K562 (cell line): ENCODE data around the gene DDC. TPM values are rescaled to one million over a fixed set of nuclear protein-coding genes. Genes with fewer than 3 reads are reported as not detected.

Source experiments
- BMI1 ChIP-seq: fragments of 150-350 bp; IDR thresholded peaks from 2 replicates; pipeline ENCODE4 v1.6.1; 2014; ENCODE audit warnings: low read length
- C11orf30 ChIP-seq: fragments of 450-650 bp; IDR thresholded peaks from 2 replicates; pipeline ENCODE4 v1.6.1; 2016; ENCODE audit warnings: low read depth, mild to moderate bottlenecking
- ESRRA ChIP-seq: fragments of 450-650 bp; IDR thresholded peaks from 2 replicates; pipeline ENCODE4 v1.6.1; 2014; ENCODE audit warnings: low read depth, mild to moderate bottlenecking, moderate library complexity, borderline replicate concordance
- FOXM1 ChIP-seq, 2 experiments: fragments of 450-650 bp in 1 of 2; sonication (generic) in 1 of 2; formaldehyde crosslinking in 1 of 2; IDR thresholded peaks; 2 replicates each; pipeline versions ENCODE4 v1.6.1 to v1.9.0; 2017 to 2022; ENCODE audit warnings: low read depth in 2 of 2, mild to moderate bottlenecking in 2 of 2, missing genetic modification reagents in 1 of 2, moderate library complexity in 1 of 2
- HDAC3 ChIP-seq: fragments of 450-650 bp; IDR thresholded peaks from 2 replicates; pipeline ENCODE4 v1.6.1; 2018; ENCODE audit warnings: borderline replicate concordance, mild to moderate bottlenecking, moderate library complexity; ENCODE audit not compliant: partially characterized antibody
- MXI1 ChIP-seq: IDR thresholded peaks from 2 replicates; pipeline ENCODE4 v1.6.1; 2011; ENCODE audit warnings: low read depth, mild to moderate bottlenecking, improper control_type of control experiment, low read length
- NCOR1 ChIP-seq: fragments of 450-650 bp; IDR thresholded peaks from 2 replicates; pipeline ENCODE4 v1.6.1; 2016; ENCODE audit warnings: mild to moderate bottlenecking, moderate library complexity
- NFATC3 ChIP-seq: fragments of 450-650 bp; IDR thresholded peaks from 2 replicates; pipeline ENCODE4 v1.6.1; 2017; ENCODE audit warnings: mild to moderate bottlenecking
- POU5F1 ChIP-seq: fragments of 150-350 bp; IDR thresholded peaks from 2 replicates; pipeline ENCODE4 v1.6.1; 2014; ENCODE audit warnings: borderline replicate concordance, low read length, low read depth, mild to moderate bottlenecking; ENCODE audit not compliant: partially characterized antibody
- RB1 ChIP-seq: fragments of 450-650 bp; IDR thresholded peaks from 2 replicates; pipeline ENCODE4 v1.6.1; 2017; ENCODE audit warnings: low read depth, mild to moderate bottlenecking
- RBM15 ChIP-seq: fragments of 200-400 bp; formaldehyde crosslinking; IDR thresholded peaks from 2 replicates; pipeline ENCODE4 v1.6.1; 2018; ENCODE audit warnings: mild to moderate bottlenecking, low read length, moderate library complexity; ENCODE audit not compliant: insufficient read depth
- RFX1 ChIP-seq: fragments of 450-650 bp; IDR thresholded peaks from 2 replicates; pipeline ENCODE4 v1.6.1; 2016; ENCODE audit warnings: mild to moderate bottlenecking, moderate library complexity
- SMARCB1 ChIP-seq: IDR thresholded peaks from 2 replicates; pipeline ENCODE4 v1.6.1; 2011; ENCODE audit warnings: improper control_type of control experiment, low read depth; ENCODE audit not compliant: insufficient read length
- TAF9B ChIP-seq: fragments of 450-650 bp; IDR thresholded peaks from 2 replicates; pipeline ENCODE4 v1.6.1; 2018; ENCODE audit warnings: mild to moderate bottlenecking; ENCODE audit not compliant: partially characterized antibody
- U2AF1 ChIP-seq: fragments of 200-400 bp; formaldehyde crosslinking; optimal IDR thresholded peaks from 2 replicates; pipeline ENCODE3; 2017; ENCODE audit warnings: mild to moderate bottlenecking, low read depth, low read length, moderate library complexity
- USF1 ChIP-seq: sonication (generic); formaldehyde crosslinking; IDR thresholded peaks from 2 replicates; pipeline ENCODE4 v1.9.0; 2022; ENCODE audit warnings: mild to moderate bottlenecking, missing genetic modification reagents
- XRCC5 ChIP-seq: fragments of 200-400 bp; formaldehyde crosslinking; IDR thresholded peaks from 2 replicates; pipeline ENCODE4 v1.6.1; 2017; ENCODE audit warnings: low read depth, mild to moderate bottlenecking, low read length
- ZNF324 ChIP-seq: fragments of 250-450 bp; sonication (Bioruptor Pico); IDR thresholded peaks from 2 replicates; pipeline ENCODE4 v1.4.0; 2020; ENCODE audit warnings: mild to moderate bottlenecking
- ZNF766 ChIP-seq: fragments of 200-800 bp; sonication (Bioruptor generic); conservative IDR thresholded peaks from 2 replicates; pipeline ENCODE4 v1.6.1; 2016; ENCODE audit warnings: missing genetic modification characterization, missing compliant biosample characterization
- polyA plus RNA-seq, 8 experiments: library from polyadenylated mRNA; depleted of rRNA in 4 of 8; stranded (reverse) in 5 of 8; unstranded in 3 of 8; fragments of >200 nt; fragmentation: Nextera tagmentation in 2 of 8; fragmentation: Illumina TruSeq in 1 of 8; extraction: Ambion mirVana in 2 of 8; extraction: Trizol in 1 of 8; gene quantifications; 2 replicates each; pipeline versions ENCODE4 v1.2.1 to v1.2.3, GENCODE V29; 2011 to 2014; ENCODE audit warnings: inconsistent platforms in 1 of 8, missing spikeins in 1 of 8
- total RNA-seq, 7 experiments: library from RNA; depleted of rRNA in 6 of 7; stranded (reverse); fragments of >200 nt in 6 of 7; fragmentation: Illumina TruSeq in 2 of 7; extraction: Trizol in 2 of 7; gene quantifications; 2 replicates each; pipeline versions ENCODE4 v1.2.1 to v1.2.3, GENCODE V29; 2011 to 2021; ENCODE audit warnings: low replicate concordance in 1 of 7
- TF ChIP-seq, protein P1 (sequence below): fragments of 450-650 bp; formaldehyde crosslinking; IDR thresholded peaks from 2 replicates; pipeline ENCODE4 v1.4.0; 2022; ENCODE audit warnings: mild to moderate bottlenecking, moderate library complexity
- TF ChIP-seq, protein P2 (sequence below): sonication (generic); formaldehyde crosslinking; IDR thresholded peaks from 2 replicates; pipeline ENCODE4 v1.8.0; 2022; ENCODE audit warnings: mild to moderate bottlenecking, missing genetic modification reagents
- TF ChIP-seq, protein P3 (sequence below): fragments of 250-450 bp; sonication (Bioruptor Pico); IDR thresholded peaks from 2 replicates; pipeline ENCODE4 v1.8.0; 2022; ENCODE audit warnings: inconsistent platforms

The DDC gene
- total and polyA plus RNA-seq, 9 of the 15 experiments (the other 6 are each of a cell fraction or from before 2014, with no cell fraction given): not detected

GRCh38 chr7:50534690-50535290, 30.4 kb downstream of the DDC start (continued):
- peak; percentile 61 for TF ChIP-seq HDAC3
- TF ChIP-seq RB1: peak; percentile 52; the same call in 1 of the 2 replicates
- 0 out of 2 replicates have a peak, but pooled peaks have one; percentile 22 for TF ChIP-seq USF1
- TF ChIP-seq XRCC5: no peak
- TF ChIP-seq FOXM1 (IDR thresholded peaks at IDR 0.05; ENCODE audit: low read depth): no peak
- no peak for TF ChIP-seq FOXM1 (CRISPR knock-in tag; IDR thresholded peaks at IDR 0.05; ENCODE audit: low read depth)
- peak; percentile 92 for TF ChIP-seq TAF9B
- TF ChIP-seq NCOR1: peak; percentile 69
- TF ChIP-seq SMARCB1: no peak
- TF ChIP-seq MXI1: no peak
- TF ChIP-seq U2AF1: no peak
- TF ChIP-seq, protein P1, sequence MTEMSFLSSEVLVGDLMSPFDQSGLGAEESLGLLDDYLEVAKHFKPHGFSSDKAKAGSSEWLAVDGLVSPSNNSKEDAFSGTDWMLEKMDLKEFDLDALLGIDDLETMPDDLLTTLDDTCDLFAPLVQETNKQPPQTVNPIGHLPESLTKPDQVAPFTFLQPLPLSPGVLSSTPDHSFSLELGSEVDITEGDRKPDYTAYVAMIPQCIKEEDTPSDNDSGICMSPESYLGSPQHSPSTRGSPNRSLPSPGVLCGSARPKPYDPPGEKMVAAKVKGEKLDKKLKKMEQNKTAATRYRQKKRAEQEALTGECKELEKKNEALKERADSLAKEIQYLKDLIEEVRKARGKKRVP: 0 out of 2 replicates have a peak, but pooled peaks have one; percentile 0
- TF ChIP-seq ESRRA: peak; percentile 50; the same call in 1 of the 2 replicates
- TF ChIP-seq RBM15: no peak
- peak; percentile 100 for TF ChIP-seq C11orf30
- TF ChIP-seq BMI1: no peak
- TF ChIP-seq POU5F1: no peak
- peak; percentile 79 for TF ChIP-seq NFATC3
- TF ChIP-seq, protein P2, sequence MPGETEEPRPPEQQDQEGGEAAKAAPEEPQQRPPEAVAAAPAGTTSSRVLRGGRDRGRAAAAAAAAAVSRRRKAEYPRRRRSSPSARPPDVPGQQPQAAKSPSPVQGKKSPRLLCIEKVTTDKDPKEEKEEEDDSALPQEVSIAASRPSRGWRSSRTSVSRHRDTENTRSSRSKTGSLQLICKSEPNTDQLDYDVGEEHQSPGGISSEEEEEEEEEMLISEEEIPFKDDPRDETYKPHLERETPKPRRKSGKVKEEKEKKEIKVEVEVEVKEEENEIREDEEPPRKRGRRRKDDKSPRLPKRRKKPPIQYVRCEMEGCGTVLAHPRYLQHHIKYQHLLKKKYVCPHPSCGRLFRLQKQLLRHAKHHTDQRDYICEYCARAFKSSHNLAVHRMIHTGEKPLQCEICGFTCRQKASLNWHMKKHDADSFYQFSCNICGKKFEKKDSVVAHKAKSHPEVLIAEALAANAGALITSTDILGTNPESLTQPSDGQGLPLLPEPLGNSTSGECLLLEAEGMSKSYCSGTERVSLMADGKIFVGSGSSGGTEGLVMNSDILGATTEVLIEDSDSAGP (CRISPR knock-in tag): no peak
- TF ChIP-seq ZNF766: peak; percentile 92
- TF ChIP-seq, protein P3, sequence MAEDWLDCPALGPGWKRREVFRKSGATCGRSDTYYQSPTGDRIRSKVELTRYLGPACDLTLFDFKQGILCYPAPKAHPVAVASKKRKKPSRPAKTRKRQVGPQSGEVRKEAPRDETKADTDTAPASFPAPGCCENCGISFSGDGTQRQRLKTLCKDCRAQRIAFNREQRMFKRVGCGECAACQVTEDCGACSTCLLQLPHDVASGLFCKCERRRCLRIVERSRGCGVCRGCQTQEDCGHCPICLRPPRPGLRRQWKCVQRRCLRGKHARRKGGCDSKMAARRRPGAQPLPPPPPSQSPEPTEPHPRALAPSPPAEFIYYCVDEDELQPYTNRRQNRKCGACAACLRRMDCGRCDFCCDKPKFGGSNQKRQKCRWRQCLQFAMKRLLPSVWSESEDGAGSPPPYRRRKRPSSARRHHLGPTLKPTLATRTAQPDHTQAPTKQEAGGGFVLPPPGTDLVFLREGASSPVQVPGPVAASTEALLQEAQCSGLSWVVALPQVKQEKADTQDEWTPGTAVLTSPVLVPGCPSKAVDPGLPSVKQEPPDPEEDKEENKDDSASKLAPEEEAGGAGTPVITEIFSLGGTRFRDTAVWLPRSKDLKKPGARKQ (CRISPR knock-in tag): no peak
- no peak for TF ChIP-seq ZNF324 (CRISPR knock-in tag)
- no peak for TF ChIP-seq RFX1
